ENCODE measurements around the gene ST6GALNAC1. TPM values are rescaled to one million over a fixed set of nuclear protein-coding genes. Genes with fewer than 3 reads are reported as not detected.

Gene ST6GALNAC1
- total and polyA plus RNA-seq, 2 of the 8 experiments (the other 6 are each of a cell fraction or from before 2014, with no cell fraction given): not detected

DNA sequence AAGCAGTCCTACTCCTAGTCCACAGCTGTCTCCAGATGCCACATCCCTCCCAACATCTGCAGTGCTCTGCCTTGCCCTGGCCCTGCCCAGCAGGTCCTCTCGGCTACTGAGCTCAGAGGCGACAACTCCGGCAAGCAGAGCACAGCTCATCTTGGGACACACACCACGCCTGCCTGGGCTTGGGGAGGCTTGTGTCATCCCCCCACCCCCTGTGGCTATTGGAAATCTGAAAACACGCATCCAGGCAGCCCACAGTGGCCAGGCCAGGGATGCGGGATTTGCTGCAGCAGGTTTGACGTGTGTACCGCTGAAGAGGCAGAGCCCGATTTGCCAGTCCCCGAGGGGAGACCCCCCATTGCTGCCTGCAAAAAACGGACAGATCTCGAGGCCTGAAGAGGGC is 41.8 kb upstream of the ST6GALNAC1 start:
- WGBS, 2 experiments (ENCODE audit: extremely low coverage in 1 of 2, insufficient coverage in 1 of 2, insufficient read length in 1 of 2, insufficient replicate concordance in 2 of 2, low coverage in 1 of 2, low lambda C conversion rate in 2 of 2, missing lambda C conversion rate in 1 of 2): 95% methylated on average over 11 of the region's 12 CpGs; no CpG with 5 or more reads in 1 of the 2 experiments
- H3K27me3 ChIP-seq (replicated peaks in 1 of 4; ENCODE audit: control insufficient read depth in 3 of 4, extremely low read depth in 1 of 4, insufficient read depth in 3 of 4, low read length in 3 of 4): no peaks in the 10 kb centered on the region
- H3K56ac ChIP-seq (replicated peaks; ENCODE audit: insufficient read length, low read depth, low read length): no peak overlapping the region
- ChIA-PET POLR2A (ENCODE audit: partially characterized antibody) (interaction anchor here (0.9 to 1.1 kb wide), 2 partner anchors 14 to 22 kb away, joined by 3 read pairs; no protein-coding TSS in a partner anchor), CTCF (ENCODE audit: partially characterized antibody) (interaction anchor here (0.6 to 13.1 kb wide), 10 partner anchors 12 to 1268 kb away, joined by 3 to 155 read pairs (median 4); partner anchors contain the start of genes AANAT, JMJD6, METTL23 and MXRA7)
- no peak overlapping the region for H4K8ac ChIP-seq (ENCODE audit: extremely low read depth, insufficient read depth, low read length)
- FAIRE-seq: no peak
- no peak overlapping the region for H2BK20ac ChIP-seq (ENCODE audit: low read length)
- H3K14ac ChIP-seq (ENCODE audit: insufficient read length): no peak overlapping the region
- no peak overlapping the region for H3K4me2 ChIP-seq (ENCODE audit: insufficient read depth in 1 of 2, low read depth in 2 of 2, low read length in 2 of 2)
- H2BK120ac ChIP-seq (replicated peaks; ENCODE audit: low read depth, low read length): no peak overlapping the region
- H2AK5ac ChIP-seq (ENCODE audit: low read depth, low read length): no peak overlapping the region
- no peak overlapping the region for H3K4me3 ChIP-seq (ENCODE audit: extremely low read depth in 1 of 4, insufficient read depth in 2 of 4, low read depth in 3 of 4, low read length in 4 of 4)
- no peak overlapping the region for H3K18ac ChIP-seq (ENCODE audit: extremely low read depth, low read length)
- no peaks in the 10 kb centered on the region for H3K9me3 ChIP-seq (ENCODE audit: insufficient read depth in 2 of 2, low read depth in 1 of 2, low read length in 1 of 2)
- no peak overlapping the region for H3K9ac ChIP-seq (replicated peaks in 1 of 4; ENCODE audit: extremely low read depth in 1 of 4, low read depth in 3 of 4, low read length in 3 of 4)
- no peak overlapping the region for H3K27ac ChIP-seq (ENCODE audit: low read depth, low read length)
- H4K5ac ChIP-seq (ENCODE audit: insufficient read length, low read depth, low read length): no peak overlapping the region
- no peak overlapping the region for H4K91ac ChIP-seq (replicated peaks; ENCODE audit: insufficient read length, low read length)
- H4K20me1 ChIP-seq (replicated peaks in 1 of 2; ENCODE audit: control insufficient read depth in 1 of 2, insufficient read depth in 2 of 2, low read length in 2 of 2): peaks cover 0 to 2% of the 10 kb centered on the region in 2 experiments
- H2BK15ac ChIP-seq (ENCODE audit: low read length): no peak overlapping the region
- no peak overlapping the region for H2AFZ ChIP-seq (ENCODE audit: low read length)
- peaks cover 0 to 28% (median 14%) of the 10 kb centered on the region in 4 experiments; a peak in 6 of 7 replicates for H3K4me1 ChIP-seq (replicated peaks in 1 of 4; ENCODE audit: control insufficient read depth in 3 of 4, insufficient read depth in 4 of 4, low read length in 3 of 4)
- H3K79me1 ChIP-seq (ENCODE audit: low read depth, low read length): no peaks in the 10 kb centered on the region
- no peak overlapping the region for H3K23ac ChIP-seq (ENCODE audit: insufficient read length)
- no peak for DNase-seq (ENCODE audit: low read depth in 1 of 2, low spot score in 2 of 2)
- H3K23me2 ChIP-seq (ENCODE audit: low read depth, low read length): no peaks in the 10 kb centered on the region
- H2BK12ac ChIP-seq (ENCODE audit: low read depth, low read length): 0 out of 2 replicates have a peak overlapping the region, but pooled peaks have one; percentile 27
- no peak overlapping the region for H2BK5ac ChIP-seq (ENCODE audit: low read depth, low read length)
- H3K79me2 ChIP-seq (ENCODE audit: control insufficient read depth in 1 of 2, insufficient read depth in 2 of 2, low read length in 2 of 2): no peaks in the 10 kb centered on the region
- TF ChIP-seq CREB1 (IDR thresholded peaks at IDR 0.05) (no peak), JUN (IDR thresholded peaks at IDR 0.05; ENCODE audit: low read depth, low read length) (no peak), PHF8 (conservative IDR thresholded peaks at IDR 0.05; ENCODE audit: low read depth, low read length) (no peak), FOSL1 (IDR thresholded peaks at IDR 0.05; ENCODE audit: insufficient read depth, low read depth, low read length) (no peak), RNF2 (IDR thresholded peaks at IDR 0.05; ENCODE audit: borderline replicate concordance, low read depth, low read length, missing control alignments, poor library complexity, severe bottlenecking) (no peak)
- H3K4ac ChIP-seq (replicated peaks; ENCODE audit: insufficient read length, low read depth, low read length): no peak overlapping the region
- no peaks in the 10 kb centered on the region for H3K36me3 ChIP-seq (ENCODE audit: control insufficient read depth in 2 of 4, insufficient read depth in 4 of 4, low read length in 3 of 4)
